ENCODE results near the gene NDUFS3. TPM values are rescaled to one million over a fixed set of nuclear protein-coding genes. Genes with fewer than 3 reads are reported as not detected.

NDUFS3 gene
- total and polyA plus RNA-seq, 10 of the 15 experiments (the other 5 are each of a cell fraction or from before 2014, with no cell fraction given), result 22.3 to 217 (median 125) TPM

GRCh38 chr11:47583844-47584243 lies 5.0 kb downstream of the NDUFS3 start:
- Histone ChIP-seq H4K20me1 (ENCODE audit: control insufficient read depth, insufficient read depth) (no peaks in the 10 kb centered on the region), H2AFZ (ENCODE audit: control insufficient read depth, low read depth, low read length) (no peak overlapping the region), H3K27me3 (replicated peaks in 1 of 2; ENCODE audit: control insufficient read depth in 2 of 2, insufficient read depth in 2 of 2, low read length in 1 of 2) (no peaks in the 10 kb centered on the region), H3K27ac (ENCODE audit: control insufficient read depth, insufficient read depth) (no peak overlapping the region), H3K9me3 (replicated peaks; ENCODE audit: control insufficient read depth, insufficient read depth, low read length) (no peaks in the 10 kb centered on the region), H3K9ac (ENCODE audit: control insufficient read depth, insufficient read depth, low read length) (no peak overlapping the region), H3K4me1 (ENCODE audit: control insufficient read depth, insufficient read depth, low read length) (peaks cover 3% of the 10 kb centered on the region; the same call in 1 of the 2 replicates), H3K79me2 (ENCODE audit: control insufficient read depth, insufficient read depth, low read length) (peaks cover 19% of the 10 kb centered on the region), H3K4me3 (no peak overlapping the region), H3K36me3 (ENCODE audit: control insufficient read depth in 2 of 2, insufficient read depth in 2 of 2, low read length in 1 of 2) (peaks cover 7 to 22% of the 10 kb centered on the region in 2 experiments), H3K4me2 (ENCODE audit: control insufficient read depth, insufficient read depth) (no peak overlapping the region)
- in situ Hi-C loops (cut with MboI), result no loop called here
- ChIA-PET POLR2A (no interaction called here), CTCF (no interaction called here), RAD21 (ENCODE audit: unreplicated experiment) (no interaction called here), SMC1A (ENCODE audit: uncharacterized antibody, unreplicated experiment) (no interaction called here)
- DNase-seq (ENCODE audit: low read depth, low spot score) (no peak), FAIRE-seq (no peak), ATAC-seq (no peak)
- TF ChIP-seq NFYA (IDR thresholded peaks at IDR 0.05; ENCODE audit: borderline replicate concordance, low read depth, low read length) (no peak), SMARCA5 (IDR thresholded peaks at IDR 0.05) (no peak), SMC3 (IDR thresholded peaks at IDR 0.05; ENCODE audit: borderline replicate concordance, low read length) (no peak), ZSCAN29 (IDR thresholded peaks at IDR 0.05) (no peak), NFXL1 (IDR thresholded peaks at IDR 0.05; ENCODE audit: borderline replicate concordance) (no peak), CBFB (IDR thresholded peaks at IDR 0.05; ENCODE audit: low read depth) (no peak), TCF3 (IDR thresholded peaks at IDR 0.05; ENCODE audit: borderline replicate concordance, insufficient read depth, low read depth, low read length) (no peak), POLR2A (IDR thresholded peaks at IDR 0.05; ENCODE audit: low read depth, low read length) (no peak), SRF (IDR thresholded peaks at IDR 0.05; ENCODE audit: low read depth in 2 of 2, low read length in 2 of 2) (no peak), SMAD5 (IDR thresholded peaks at IDR 0.05; ENCODE audit: low read depth) (no peak), ZBTB33 (IDR thresholded peaks at IDR 0.05) (no peak), ZBED1 (IDR thresholded peaks at IDR 0.05; ENCODE audit: borderline replicate concordance) (no peak), E4F1 (IDR thresholded peaks at IDR 0.05; ENCODE audit: borderline replicate concordance, partially characterized antibody) (no peak), RCOR1 (conservative IDR thresholded peaks at IDR 0.05; ENCODE audit: low read depth, low read length) (no peak)
- over 99% methylated on average over 5 of the region's 5 CpGs for WGBS (ENCODE audit: insufficient coverage, insufficient replicate concordance, low lambda C conversion rate, missing lambda C conversion rate)
- BruUV-seq (replicated peaks), result no TSS peak
- intact Hi-C loops (cut with micrococcal nuclease; ENCODE audit: unreplicated experiment), result no loop called here
